Mesothelial cell of epicardium (in vitro differentiated cells): ENCODE data around the gene EGF. TPM values are rescaled to one million over a fixed set of nuclear protein-coding genes. Genes with fewer than 3 reads are reported as not detected.

Source experiments
- DNase-seq, 2 experiments: peaks; one replicate each; pipeline ENCODE4 v3.0.0; 2021; ENCODE audit warnings: low spot score in 2 of 2; ENCODE audit not compliant: unreplicated experiment in 2 of 2
- H3K27ac Mint-ChIP-seq: 2 replicates; pipeline ENCODE4 v1.8.0; 2021; ENCODE audit warnings: mixed read lengths
- H3K27me3 Mint-ChIP-seq: 2 replicates; pipeline ENCODE4 v1.8.0; 2021; ENCODE audit warnings: low read depth, mixed read lengths
- H3K36me3 Mint-ChIP-seq: 2 replicates; pipeline ENCODE4 v1.8.0; 2021; ENCODE audit warnings: mixed read lengths
- H3K4me1 Mint-ChIP-seq: 2 replicates; pipeline ENCODE4 v1.8.0; 2021; ENCODE audit warnings: mixed read lengths
- H3K4me3 Mint-ChIP-seq: 2 replicates; pipeline ENCODE4 v1.8.0; 2021; ENCODE audit warnings: mild to moderate bottlenecking, moderate library complexity, mixed read lengths
- H3K9me3 Mint-ChIP-seq: 2 replicates; pipeline ENCODE4 v1.8.0; 2021; ENCODE audit warnings: mixed read lengths
- CTCF ChIP-seq: fragments of 200-600 bp; sonication (generic); IDR thresholded peaks from one replicate; pipeline ENCODE4 v1.5.0; 2021; ENCODE audit warnings: antibody characterized with exemption; ENCODE audit not compliant: unreplicated experiment
- total RNA-seq: library from RNA; stranded (reverse); gene quantifications from 3 replicates; pipeline ENCODE4 v1.2.1, GENCODE V29; 2021

Gene EGF
- total RNA-seq, 1 donor from 2014 or later, result 1.3 TPM

GRCh38 chr4:110007217-110007616 lies 94.5 kb downstream of the EGF start:
- H3K27ac Mint-ChIP-seq, result no peak overlapping the region
- no peaks in the 10 kb centered on the region for H3K27me3 Mint-ChIP-seq
- DNase-seq, result no peak
- no peak for TF ChIP-seq CTCF
- no peaks in the 10 kb centered on the region for H3K36me3 Mint-ChIP-seq
- no peak overlapping the region for H3K4me3 Mint-ChIP-seq
- H3K4me1 Mint-ChIP-seq, result peaks cover 19% of the 10 kb centered on the region
- no peaks in the 10 kb centered on the region for H3K9me3 Mint-ChIP-seq

- no peak for DNase-seq
Measured at GRCh38 chr4:110008540-110008939, 95.9 kb downstream of the EGF start.

GRCh38 chr4:110009550-110009949 lies 96.9 kb downstream of the EGF start:
- DNase-seq, result no peak
- H3K27ac Mint-ChIP-seq, result no peak overlapping the region
- no peaks in the 10 kb centered on the region for H3K36me3 Mint-ChIP-seq
- no peak overlapping the region for H3K4me3 Mint-ChIP-seq
- H3K4me1 Mint-ChIP-seq, result peaks cover 31% of the 10 kb centered on the region
- H3K27me3 Mint-ChIP-seq, result no peaks in the 10 kb centered on the region
- H3K9me3 Mint-ChIP-seq, result no peaks in the 10 kb centered on the region
- no peak for TF ChIP-seq CTCF

More at GRCh38 chr4:110008540-110008939, 95.9 kb downstream of the EGF start:
- no peak for TF ChIP-seq CTCF
- no peak overlapping the region for H3K27ac Mint-ChIP-seq
- H3K27me3 Mint-ChIP-seq, result no peaks in the 10 kb centered on the region
- peaks cover 22% of the 10 kb centered on the region for H3K4me1 Mint-ChIP-seq
- no peaks in the 10 kb centered on the region for H3K9me3 Mint-ChIP-seq
- no peak overlapping the region for H3K4me3 Mint-ChIP-seq
- no peaks in the 10 kb centered on the region for H3K36me3 Mint-ChIP-seq

GRCh38 chr4:110010797-110011196 lies 98.1 kb downstream of the EGF start:
- no peak for DNase-seq
- Mint-ChIP-seq H3K4me1 (peaks cover 29% of the 10 kb centered on the region), H3K27ac (no peak overlapping the region), H3K9me3 (no peaks in the 10 kb centered on the region), H3K36me3 (no peaks in the 10 kb centered on the region), H3K27me3 (no peaks in the 10 kb centered on the region), H3K4me3 (no peak overlapping the region)
- TF ChIP-seq CTCF, result no peak

GRCh38 chr4:110012917-110013316 lies 100.2 kb downstream of the EGF start:
- Mint-ChIP-seq H3K4me3 (no peak overlapping the region), H3K36me3 (peaks cover 9% of the 10 kb centered on the region), H3K9me3 (peaks cover 10% of the 10 kb centered on the region), H3K27me3 (no peaks in the 10 kb centered on the region), H3K27ac (no peak overlapping the region), H3K4me1 (peaks cover 22% of the 10 kb centered on the region)
- TF ChIP-seq CTCF, result no peak
- DNase-seq, result no peak

- peak overlapping the region; percentile 35 for H3K27ac Mint-ChIP-seq
- peaks cover 9% of the 10 kb centered on the region for H3K36me3 Mint-ChIP-seq
- H3K4me3 Mint-ChIP-seq, result no peak overlapping the region
- peaks cover 18% of the 10 kb centered on the region for H3K4me1 Mint-ChIP-seq
- DNase-seq, result no peak
- H3K27me3 Mint-ChIP-seq, result no peaks in the 10 kb centered on the region
- TF ChIP-seq CTCF, result no peak
- H3K9me3 Mint-ChIP-seq, result peaks cover 10% of the 10 kb centered on the region
Measured at GRCh38 chr4:110014233-110014632, 101.5 kb downstream of the EGF start.
